Measurements from ENCODE around the gene ELN. TPM values are rescaled to one million over a fixed set of nuclear protein-coding genes. Genes with fewer than 3 reads are reported as not detected.

ELN gene
- total RNA-seq, 4 donors from 2014 or later = 29.0 to 65.7 (median 50.8) TPM

DNA sequence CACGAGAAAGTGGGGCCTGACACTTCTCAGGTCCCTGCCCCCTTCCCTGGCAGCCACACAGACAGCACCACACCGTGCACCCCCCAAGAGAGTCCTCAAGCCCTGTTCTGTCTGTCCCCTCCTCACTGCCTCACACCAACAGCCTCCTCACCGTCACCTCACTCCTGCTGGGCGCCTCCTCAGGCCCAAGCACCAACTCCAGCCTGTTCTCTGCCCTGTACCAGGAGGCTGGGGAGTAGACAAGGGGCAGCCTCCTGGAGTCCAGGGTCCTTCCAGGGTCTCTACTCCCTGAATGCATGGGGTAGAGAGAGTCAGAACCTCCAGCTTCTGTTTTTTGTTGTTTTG is 26.9 kb upstream of the ELN start:
- intact Hi-C loops (cut with DNase I) = no loop called here

DNA sequence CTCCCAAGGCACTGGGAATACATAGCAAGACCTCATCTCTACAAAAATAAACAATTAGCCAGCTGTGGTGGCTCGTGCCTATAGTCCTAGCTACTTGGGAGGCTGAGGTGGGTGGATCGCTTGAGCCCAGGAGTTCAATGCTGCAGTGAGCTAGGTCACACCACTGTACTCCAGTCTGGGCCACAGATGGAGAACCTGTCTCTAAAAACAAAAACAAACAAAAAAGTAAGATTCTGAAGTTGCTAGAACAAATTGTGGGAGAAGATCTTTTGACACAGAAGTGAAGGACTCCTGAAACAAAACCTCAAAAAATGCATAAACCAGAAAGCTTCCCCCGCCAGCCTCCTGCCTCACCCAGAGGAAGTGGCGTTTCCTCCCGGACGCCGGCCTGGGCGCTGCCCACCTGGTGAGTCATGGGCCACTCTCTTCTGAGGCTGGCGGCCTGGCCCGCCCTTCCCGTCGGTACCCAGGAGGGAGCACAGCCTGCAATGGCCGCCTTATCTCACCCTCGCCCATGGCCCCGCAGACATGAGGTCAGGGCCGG is 25.4 kb upstream of the ELN start:
- Histone ChIP-seq H3K27ac (peak overlapping the region in 1 of 3 donors; percentile 17), H3K4me1 (no peaks in the 10 kb centered on the region), H3K36me3 (no peaks in the 10 kb centered on the region), H3K4me3 (replicated peaks in 1 of 3) (no peak overlapping the region), H3K9me3 (no peaks in the 10 kb centered on the region), H3K27me3 (no peaks in the 10 kb centered on the region)
- intact Hi-C loops (cut with DNase I) = no loop called here
- peak in 1 of 2 donors; percentile 20 for DNase-seq
- no peak for TF ChIP-seq POLR2A (IDR thresholded peaks at IDR 0.05)
- TF ChIP-seq, protein P1, sequence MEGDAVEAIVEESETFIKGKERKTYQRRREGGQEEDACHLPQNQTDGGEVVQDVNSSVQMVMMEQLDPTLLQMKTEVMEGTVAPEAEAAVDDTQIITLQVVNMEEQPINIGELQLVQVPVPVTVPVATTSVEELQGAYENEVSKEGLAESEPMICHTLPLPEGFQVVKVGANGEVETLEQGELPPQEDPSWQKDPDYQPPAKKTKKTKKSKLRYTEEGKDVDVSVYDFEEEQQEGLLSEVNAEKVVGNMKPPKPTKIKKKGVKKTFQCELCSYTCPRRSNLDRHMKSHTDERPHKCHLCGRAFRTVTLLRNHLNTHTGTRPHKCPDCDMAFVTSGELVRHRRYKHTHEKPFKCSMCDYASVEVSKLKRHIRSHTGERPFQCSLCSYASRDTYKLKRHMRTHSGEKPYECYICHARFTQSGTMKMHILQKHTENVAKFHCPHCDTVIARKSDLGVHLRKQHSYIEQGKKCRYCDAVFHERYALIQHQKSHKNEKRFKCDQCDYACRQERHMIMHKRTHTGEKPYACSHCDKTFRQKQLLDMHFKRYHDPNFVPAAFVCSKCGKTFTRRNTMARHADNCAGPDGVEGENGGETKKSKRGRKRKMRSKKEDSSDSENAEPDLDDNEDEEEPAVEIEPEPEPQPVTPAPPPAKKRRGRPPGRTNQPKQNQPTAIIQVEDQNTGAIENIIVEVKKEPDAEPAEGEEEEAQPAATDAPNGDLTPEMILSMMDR (IDR thresholded peaks at IDR 0.05) = no peak
- WGBS, 2 donors = 61 to 72% methylated on average over 16 of the region's 16 CpGs

More for the DNA sequence above, 26.9 kb upstream of the ELN start:
- Histone ChIP-seq H3K27me3 (no peaks in the 10 kb centered on the region), H3K4me3 (replicated peaks in 1 of 3) (no peak overlapping the region), H3K9me3 (no peaks in the 10 kb centered on the region), H3K4me1 (no peaks in the 10 kb centered on the region), H3K27ac (no peak overlapping the region), H3K36me3 (no peaks in the 10 kb centered on the region)
- DNase-seq = no peak
- TF ChIP-seq, protein P1 (IDR thresholded peaks at IDR 0.05) = no peak
- no peak for TF ChIP-seq POLR2A (IDR thresholded peaks at IDR 0.05)
- WGBS, 2 donors = 77 to 82% methylated on average over 4 of the region's 4 CpGs

DNA sequence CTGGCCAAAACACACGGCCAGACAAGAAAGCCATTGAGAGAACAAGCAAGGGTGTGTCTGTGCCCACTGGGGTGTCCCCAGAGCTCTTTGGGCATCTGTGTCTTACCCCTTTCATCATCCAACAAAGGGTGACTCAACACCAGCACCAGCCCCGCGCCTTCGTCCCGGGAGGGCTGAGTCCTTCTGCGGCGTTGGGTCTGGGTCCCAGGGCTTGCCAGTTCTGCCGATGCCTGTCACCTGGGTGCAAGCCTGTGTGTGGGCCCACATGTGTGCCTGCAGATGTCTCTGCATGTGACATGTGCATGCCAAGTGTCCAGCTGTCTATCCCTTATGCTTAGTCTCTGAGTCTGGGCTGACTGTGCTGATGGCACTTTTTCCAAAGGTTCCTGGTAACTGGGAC is 24.4 kb upstream of the ELN start:
- no peaks in the 10 kb centered on the region for H3K36me3 ChIP-seq
- no peaks in the 10 kb centered on the region for H3K9me3 ChIP-seq
- H3K4me1 ChIP-seq = no peaks in the 10 kb centered on the region
- no peak overlapping the region for H3K4me3 ChIP-seq (replicated peaks in 1 of 3)
- no peak overlapping the region for H3K27ac ChIP-seq
- no peaks in the 10 kb centered on the region for H3K27me3 ChIP-seq
- 86 to 96% methylated on average over 8 of the region's 8 CpGs for WGBS, 2 donors
- DNase-seq = no peak
- intact Hi-C loops (cut with DNase I) = no loop called here
- no peak for TF ChIP-seq POLR2A (IDR thresholded peaks at IDR 0.05)
- TF ChIP-seq, protein P1 (IDR thresholded peaks at IDR 0.05) = no peak

DNA sequence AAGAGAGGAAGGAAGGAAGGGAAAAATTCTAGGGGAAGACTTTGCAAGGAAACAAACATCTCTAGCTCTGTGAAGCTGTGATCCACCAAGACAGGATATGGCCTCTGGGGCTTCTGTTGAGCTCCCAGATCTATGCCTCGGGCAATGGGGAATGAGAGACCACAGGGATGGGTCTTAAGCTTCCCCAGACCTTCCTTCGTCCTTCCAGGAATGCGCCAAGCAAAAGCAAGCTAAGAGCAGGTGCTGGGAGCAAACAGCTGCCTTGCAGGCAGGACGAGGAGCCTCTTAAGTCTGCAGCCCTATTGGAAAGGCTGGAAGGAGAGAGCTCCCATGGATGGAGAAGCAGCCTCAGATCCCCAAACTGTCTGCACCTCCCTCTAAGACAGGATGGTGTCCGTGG is 21.9 kb upstream of the ELN start:
- no peak for TF ChIP-seq POLR2A (IDR thresholded peaks at IDR 0.05)
- TF ChIP-seq, protein P1 (IDR thresholded peaks at IDR 0.05) = no peak
- no peak overlapping the region for H3K4me3 ChIP-seq (replicated peaks in 1 of 3)
- H3K36me3 ChIP-seq = no peaks in the 10 kb centered on the region
- no peaks in the 10 kb centered on the region for H3K4me1 ChIP-seq
- intact Hi-C loops (cut with DNase I) = no loop called here
- DNase-seq = no peak
- WGBS, 2 donors = 75 to 77% methylated on average over 5 of the region's 5 CpGs
- H3K27me3 ChIP-seq = no peaks in the 10 kb centered on the region
- H3K27ac ChIP-seq = no peak overlapping the region
- H3K9me3 ChIP-seq = no peaks in the 10 kb centered on the region

DNA sequence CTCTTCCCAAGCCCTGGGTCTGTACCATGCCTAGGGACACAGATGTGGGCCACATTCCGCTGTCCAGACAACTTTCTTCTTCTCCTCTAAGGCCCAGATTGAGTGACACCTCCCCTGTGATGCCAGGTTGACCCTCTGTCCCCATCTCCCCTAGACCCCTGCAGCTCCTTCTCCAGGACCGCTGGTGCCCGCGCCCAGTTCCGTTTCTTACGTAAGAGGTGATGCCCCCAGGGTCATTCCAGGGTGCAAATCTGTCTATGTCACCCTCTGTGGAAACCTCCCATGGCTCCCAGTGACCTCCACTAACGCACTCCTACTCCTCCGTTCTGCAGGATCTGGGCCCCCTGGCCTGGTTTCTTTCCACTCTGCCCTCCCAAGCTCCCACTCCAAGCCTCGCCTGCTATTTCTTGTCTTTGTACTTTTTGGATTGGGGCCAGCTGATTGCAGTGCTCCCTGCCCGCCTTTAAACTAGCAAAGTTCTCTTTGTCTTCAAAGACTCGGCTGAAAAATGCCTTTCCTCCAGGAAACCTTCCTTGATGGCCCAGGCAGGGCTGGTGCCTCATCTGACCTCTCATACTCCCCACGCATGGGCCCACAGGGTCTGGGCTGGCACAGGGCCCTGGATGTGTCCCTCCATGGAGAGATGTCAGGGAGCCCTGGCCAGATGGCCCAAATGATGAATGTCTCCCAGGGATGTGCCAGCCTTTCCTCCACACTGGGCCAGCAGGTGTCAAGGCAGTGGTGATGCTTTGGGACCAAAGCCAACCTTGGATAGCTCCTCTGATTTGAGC is 21.3 kb upstream of the ELN start:
- WGBS, 2 donors = 53 to 61% methylated on average over 12 of the region's 12 CpGs
- Histone ChIP-seq H3K4me3 (replicated peaks in 1 of 3) (no peak overlapping the region), H3K36me3 (no peaks in the 10 kb centered on the region), H3K27ac (no peak overlapping the region), H3K9me3 (no peaks in the 10 kb centered on the region), H3K27me3 (no peaks in the 10 kb centered on the region), H3K4me1 (no peaks in the 10 kb centered on the region)
- intact Hi-C loops (cut with DNase I) = no loop called here
- no peak for DNase-seq
- TF ChIP-seq POLR2A (IDR thresholded peaks at IDR 0.05) = no peak
- TF ChIP-seq, protein P1 (IDR thresholded peaks at IDR 0.05) = no peak

Data from thyroid gland (tissue), 4 donors.